Osteocyte (in vitro differentiated cells): ENCODE results near the gene TRIM33. TPM values are rescaled to one million over a fixed set of nuclear protein-coding genes. Genes with fewer than 3 reads are reported as not detected.

ENCODE experiments used
- DNase-seq: peaks from one replicate; pipeline ENCODE4 v3.0.0; 2021; ENCODE audit warnings: mixed read lengths; ENCODE audit not compliant: unreplicated experiment; ENCODE audit errors: extremely low spot score
- H3K27ac Mint-ChIP-seq: one replicate; pipeline ENCODE4 v1.8.0; 2021; ENCODE audit warnings: mild to moderate bottlenecking, mixed read lengths; ENCODE audit not compliant: unreplicated experiment
- H3K27me3 Mint-ChIP-seq: one replicate; pipeline ENCODE4 v1.8.0; 2021; ENCODE audit warnings: mixed read lengths; ENCODE audit not compliant: unreplicated experiment
- H3K36me3 Mint-ChIP-seq: one replicate; pipeline ENCODE4 v1.8.0; 2021; ENCODE audit warnings: mixed read lengths; ENCODE audit not compliant: unreplicated experiment
- H3K4me1 Mint-ChIP-seq: one replicate; pipeline ENCODE4 v1.8.0; 2021; ENCODE audit warnings: mixed read lengths; ENCODE audit not compliant: unreplicated experiment
- H3K4me3 Mint-ChIP-seq: one replicate; pipeline ENCODE4 v1.8.0; 2021; ENCODE audit warnings: mild to moderate bottlenecking, moderate library complexity, mixed read lengths; ENCODE audit not compliant: unreplicated experiment
- H3K9me3 Mint-ChIP-seq: one replicate; pipeline ENCODE4 v1.8.0; 2021; ENCODE audit warnings: mixed read lengths; ENCODE audit not compliant: unreplicated experiment
- total RNA-seq: library from RNA; stranded (reverse); gene quantifications from 2 replicates; pipeline ENCODE4 v1.2.1, GENCODE V29; 2021
- TF ChIP-seq, protein P1 (sequence below): fragments of 200-600 bp; sonication (generic); IDR thresholded peaks from 2 replicates; pipeline ENCODE4 v1.5.0; 2021; ENCODE audit warnings: antibody characterized with exemption, mild to moderate bottlenecking, moderate library complexity

Gene TRIM33
- total RNA-seq, 1 donor from 2014 or later, result 32.2 TPM

DNA sequence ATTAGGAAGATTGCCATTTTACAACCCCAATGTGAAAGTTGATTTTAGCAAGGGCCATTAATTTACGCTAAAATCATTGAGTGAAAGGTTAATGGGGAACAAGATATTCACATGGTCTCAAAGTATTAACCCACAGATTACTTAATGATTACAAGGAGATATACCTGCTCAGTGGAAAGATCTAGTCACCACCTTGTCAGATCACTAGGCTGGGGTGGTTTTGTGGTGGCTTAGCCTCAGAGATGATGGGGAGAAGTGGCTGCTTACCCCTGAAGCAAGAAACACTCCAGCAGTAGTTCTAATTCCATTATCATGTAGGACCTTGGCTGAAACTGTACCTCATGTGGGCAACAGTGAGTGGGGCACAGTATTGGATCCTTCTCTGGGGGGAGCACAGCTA, 20.1 kb upstream of the TRIM33 start:
- Mint-ChIP-seq H3K27me3 (peaks cover 3% of the 10 kb centered on the region), H3K4me1 (no peaks in the 10 kb centered on the region), H3K27ac (no peak overlapping the region), H3K9me3 (no peaks in the 10 kb centered on the region), H3K4me3 (no peak overlapping the region), H3K36me3 (no peaks in the 10 kb centered on the region)
- DNase-seq, result no peak
- TF ChIP-seq, protein P1, sequence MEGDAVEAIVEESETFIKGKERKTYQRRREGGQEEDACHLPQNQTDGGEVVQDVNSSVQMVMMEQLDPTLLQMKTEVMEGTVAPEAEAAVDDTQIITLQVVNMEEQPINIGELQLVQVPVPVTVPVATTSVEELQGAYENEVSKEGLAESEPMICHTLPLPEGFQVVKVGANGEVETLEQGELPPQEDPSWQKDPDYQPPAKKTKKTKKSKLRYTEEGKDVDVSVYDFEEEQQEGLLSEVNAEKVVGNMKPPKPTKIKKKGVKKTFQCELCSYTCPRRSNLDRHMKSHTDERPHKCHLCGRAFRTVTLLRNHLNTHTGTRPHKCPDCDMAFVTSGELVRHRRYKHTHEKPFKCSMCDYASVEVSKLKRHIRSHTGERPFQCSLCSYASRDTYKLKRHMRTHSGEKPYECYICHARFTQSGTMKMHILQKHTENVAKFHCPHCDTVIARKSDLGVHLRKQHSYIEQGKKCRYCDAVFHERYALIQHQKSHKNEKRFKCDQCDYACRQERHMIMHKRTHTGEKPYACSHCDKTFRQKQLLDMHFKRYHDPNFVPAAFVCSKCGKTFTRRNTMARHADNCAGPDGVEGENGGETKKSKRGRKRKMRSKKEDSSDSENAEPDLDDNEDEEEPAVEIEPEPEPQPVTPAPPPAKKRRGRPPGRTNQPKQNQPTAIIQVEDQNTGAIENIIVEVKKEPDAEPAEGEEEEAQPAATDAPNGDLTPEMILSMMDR, result no peak

DNA sequence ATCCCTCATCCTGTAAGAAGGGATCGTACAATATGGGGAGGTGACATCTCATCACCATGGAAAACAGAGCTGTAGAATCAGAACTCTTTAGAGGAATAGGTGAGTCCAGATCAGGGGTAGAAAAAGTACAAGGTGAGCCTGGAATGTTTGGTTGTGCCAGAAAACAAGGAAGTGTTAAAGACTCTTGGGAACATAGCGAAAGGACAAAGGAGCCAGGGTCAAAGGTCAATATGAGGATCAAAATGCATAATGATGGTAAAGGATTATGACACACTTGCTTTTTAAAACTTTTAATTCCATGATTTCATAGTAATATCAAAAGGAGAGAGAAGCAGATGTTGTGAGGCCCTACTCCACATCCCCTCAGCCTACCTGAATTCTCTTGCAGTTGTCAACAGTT, 19.2 kb upstream of the TRIM33 start:
- TF ChIP-seq, protein P1, result no peak
- peaks cover 3% of the 10 kb centered on the region for H3K27me3 Mint-ChIP-seq
- H3K4me1 Mint-ChIP-seq, result no peaks in the 10 kb centered on the region
- H3K36me3 Mint-ChIP-seq, result no peaks in the 10 kb centered on the region
- H3K27ac Mint-ChIP-seq, result no peak overlapping the region
- DNase-seq, result no peak
- no peaks in the 10 kb centered on the region for H3K9me3 Mint-ChIP-seq
- H3K4me3 Mint-ChIP-seq, result no peak overlapping the region

DNA sequence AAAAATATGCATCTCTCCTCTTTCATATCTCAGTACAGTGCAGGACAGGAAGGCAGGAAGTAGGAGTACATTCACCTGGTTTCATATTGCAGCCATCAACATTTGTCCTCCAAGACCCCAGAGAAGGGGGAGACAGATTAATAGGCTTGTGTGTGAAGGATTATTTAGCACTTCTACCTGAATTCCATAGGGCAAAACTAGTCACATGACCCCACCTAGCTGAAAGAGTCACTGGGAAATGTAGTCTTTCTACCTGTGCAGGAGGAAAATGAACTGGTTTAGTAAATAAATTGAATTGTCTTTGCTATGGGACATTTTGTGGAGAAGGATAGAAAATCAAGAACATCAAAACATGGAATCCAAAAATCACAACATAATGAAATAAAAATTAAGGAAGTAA, 13.9 kb upstream of the TRIM33 start:
- H3K27me3 Mint-ChIP-seq, result peaks cover 17% of the 10 kb centered on the region
- H3K4me3 Mint-ChIP-seq, result no peak overlapping the region
- DNase-seq, result no peak
- no peaks in the 10 kb centered on the region for H3K4me1 Mint-ChIP-seq
- H3K27ac Mint-ChIP-seq, result no peak overlapping the region
- H3K36me3 Mint-ChIP-seq, result no peaks in the 10 kb centered on the region
- no peaks in the 10 kb centered on the region for H3K9me3 Mint-ChIP-seq
- TF ChIP-seq, protein P1, result no peak

DNA sequence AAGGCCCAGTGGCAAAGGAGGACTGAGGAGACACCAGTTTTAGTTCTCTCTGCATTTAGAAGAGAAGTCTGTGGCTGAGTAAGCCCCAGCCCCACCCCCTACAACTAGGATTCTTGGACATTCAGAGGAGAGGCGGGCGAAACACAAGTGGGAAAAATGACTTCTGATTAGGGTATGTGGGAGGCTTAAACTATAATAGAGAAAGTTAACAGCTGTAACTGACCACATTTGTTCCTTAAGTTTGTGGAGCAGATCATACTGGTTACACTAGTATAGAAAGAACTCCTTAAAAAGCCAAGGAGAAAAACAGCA, 11.2 kb upstream of the TRIM33 start:
- no peak for DNase-seq
- TF ChIP-seq, protein P1, result no peak
- Mint-ChIP-seq H3K9me3 (no peaks in the 10 kb centered on the region), H3K36me3 (no peaks in the 10 kb centered on the region), H3K4me1 (no peaks in the 10 kb centered on the region), H3K27me3 (peaks cover 21% of the 10 kb centered on the region), H3K27ac (no peak overlapping the region), H3K4me3 (no peak overlapping the region)

DNA sequence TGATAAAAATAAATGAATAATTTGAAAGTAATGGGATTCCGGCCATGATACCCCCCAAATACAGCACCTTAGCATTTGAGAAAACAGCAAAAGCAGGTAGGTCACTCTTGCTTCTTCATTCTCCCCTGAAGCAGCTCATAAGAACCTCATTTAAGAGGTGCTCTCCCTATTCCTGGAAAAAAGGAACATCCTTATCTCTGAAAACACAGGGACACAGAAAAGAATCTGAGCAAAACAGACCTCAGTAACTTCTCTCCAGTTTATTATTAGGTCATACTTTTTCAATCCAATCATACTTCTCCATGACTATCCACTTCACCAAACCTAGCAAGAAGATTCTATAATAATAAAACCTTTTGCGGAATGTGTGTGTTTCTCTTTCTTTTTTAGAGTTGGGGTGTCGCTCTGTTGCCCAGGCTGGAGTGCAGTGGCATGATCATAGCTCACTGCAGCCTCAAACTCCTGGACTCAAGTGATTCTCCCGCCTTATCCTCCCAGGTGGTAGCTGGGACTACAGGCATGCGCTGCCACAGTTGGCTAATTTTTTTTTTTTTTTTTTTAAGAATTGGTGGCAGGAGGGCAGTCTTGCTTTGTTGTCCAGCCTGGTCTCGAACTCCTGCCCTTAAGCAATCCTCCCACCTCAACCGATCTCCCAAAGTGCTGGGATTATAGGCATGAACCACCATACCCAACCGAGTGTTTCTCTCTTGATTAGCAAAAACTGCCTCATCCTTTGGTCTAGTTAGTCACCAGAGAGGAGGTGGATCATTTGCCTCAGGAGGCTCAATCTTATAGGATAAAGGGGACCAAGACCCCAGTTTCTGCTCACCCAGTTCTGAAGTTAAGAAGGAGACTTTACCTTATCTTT, 10.6 kb upstream of the TRIM33 start:
- Mint-ChIP-seq H3K4me3 (no peak overlapping the region), H3K9me3 (no peaks in the 10 kb centered on the region), H3K36me3 (no peaks in the 10 kb centered on the region), H3K27me3 (peaks cover 21% of the 10 kb centered on the region), H3K27ac (no peak overlapping the region), H3K4me1 (no peaks in the 10 kb centered on the region)
- TF ChIP-seq, protein P1, result no peak
- no peak for DNase-seq
